GM23338 (cell line): ENCODE measurements around the gene PCP2. TPM values are rescaled to one million over a fixed set of nuclear protein-coding genes. Genes with fewer than 3 reads are reported as not detected.

Experiments
- CREB1 ChIP-seq: fragments of 250-450 bp; sonication (Bioruptor Pico); IDR thresholded peaks from 2 replicates; pipeline ENCODE4 v1.5.0; 2020; ENCODE audit warnings: low read depth, mild to moderate bottlenecking, moderate library complexity
- CTCF ChIP-seq, 2 experiments: fragments of 200-600 bp in 1 of 2; sonication (generic) in 1 of 2; conservative IDR thresholded peaks; 2 replicates each; pipeline versions ENCODE4 v1.5.1 to v1.6.1; 2016 to 2017; ENCODE audit warnings: antibody characterized with exemption in 2 of 2, low read depth in 2 of 2, mild to moderate bottlenecking in 2 of 2, moderate library complexity in 1 of 2
- ETS1 ChIP-seq: IDR thresholded peaks from 2 replicates; pipeline ENCODE4 v1.6.1; 2016; ENCODE audit warnings: antibody characterized with exemption
- EZH2 ChIP-seq: fragments of 200-600 bp; sonication (generic); IDR thresholded peaks from one replicate; pipeline ENCODE4 v1.8.0; 2017; ENCODE audit warnings: antibody characterized with exemption, mild to moderate bottlenecking, low read depth; ENCODE audit not compliant: unreplicated experiment
- JUNB ChIP-seq: IDR thresholded peaks from one replicate; pipeline ENCODE4 v1.6.1; 2016; ENCODE audit warnings: antibody characterized with exemption; ENCODE audit not compliant: unreplicated experiment
- NANOG ChIP-seq: IDR thresholded peaks from 2 replicates; pipeline ENCODE4 v1.6.1; 2016; ENCODE audit warnings: antibody characterized with exemption, borderline replicate concordance
- POLR2AphosphoS5 ChIP-seq: IDR thresholded peaks from 2 replicates; pipeline ENCODE4 v1.6.1; 2016; ENCODE audit warnings: antibody characterized with exemption, low read depth
- REST ChIP-seq: IDR thresholded peaks from one replicate; pipeline ENCODE4 v1.6.1; 2018; ENCODE audit warnings: antibody characterized with exemption; ENCODE audit not compliant: unreplicated experiment
- ZNF331 ChIP-seq: fragments of 250-450 bp; sonication (Bioruptor Pico); IDR thresholded peaks from 2 replicates; pipeline ENCODE4 v1.5.0; 2020; ENCODE audit warnings: low read depth, mild to moderate bottlenecking, moderate library complexity
- ZNF462 ChIP-seq: fragments of 250-450 bp; sonication (Bioruptor Pico); IDR thresholded peaks from 2 replicates; pipeline ENCODE4 v1.5.0; 2020; ENCODE audit warnings: mild to moderate bottlenecking, moderate library complexity
- polyA plus RNA-seq: library from polyadenylated mRNA; unstranded; fragments of >200 nt; fragmentation: Nextera tagmentation; extraction: Ambion mirVana; gene quantifications from 2 replicates; pipeline ENCODE4 v1.2.1, GENCODE V29; 2016
- total RNA-seq: library from RNA; depleted of rRNA; stranded (reverse); fragments of >200 nt; shearing (Covaris generic); gene quantifications from 2 replicates; pipeline ENCODE4 v1.2.3, GENCODE V29; 2014

The PCP2 gene
- total and polyA plus RNA-seq, 2 experiments from 2014 or later: not detected

GRCh38 chr19:7679771-7680605 is 46.5 kb upstream of the PCP2 start (continued):
- no peak for TF ChIP-seq ZNF462
- TF ChIP-seq REST: no peak
- TF ChIP-seq JUNB: no peak
- TF ChIP-seq EZH2: no peak
- TF ChIP-seq CREB1 (CRISPR knock-in tag): no peak
- no peak for TF ChIP-seq POLR2AphosphoS5
- TF ChIP-seq ZNF331: no peak
- no peak for TF ChIP-seq ETS1
- no peak for TF ChIP-seq NANOG
- no peak for TF ChIP-seq CTCF (conservative IDR thresholded peaks at IDR 0.05; ENCODE audit: low read depth in 2 of 2)
